HepG2 (cell line): Measurements from ENCODE around the gene TEKT5. TPM values are rescaled to one million over a fixed set of nuclear protein-coding genes. Genes with fewer than 3 reads are reported as not detected.
A peak's percentile ranks its signal among the peaks of the same experiment; 100 is the strongest.

Source experiments
- AGO1 ChIP-seq: fragments of 200-400 bp; formaldehyde crosslinking; IDR thresholded peaks from 2 replicates; pipeline ENCODE4 v1.6.1; 2017; ENCODE audit warnings: mild to moderate bottlenecking, low read depth, low read length, moderate library complexity; ENCODE audit not compliant: poor library complexity, severe bottlenecking
- CEBPB ChIP-seq: IDR thresholded peaks from 2 replicates; pipeline ENCODE4 v1.6.1; 2011; ENCODE audit warnings: low read depth, low read length, improper control_type of control experiment, borderline replicate concordance
- CEBPG ChIP-seq: IDR thresholded peaks from 2 replicates; pipeline ENCODE4 v1.6.1; 2016
- GABPB1 ChIP-seq: IDR thresholded peaks from 2 replicates; pipeline ENCODE4 v1.6.1; 2016; ENCODE audit warnings: mild to moderate bottlenecking, missing genetic modification reagents, moderate library complexity, missing compliant biosample characterization
- GATAD2A ChIP-seq: IDR thresholded peaks from 2 replicates; pipeline ENCODE4 v1.6.1; 2016
- GPBP1L1 ChIP-seq: sonication (generic); formaldehyde crosslinking; IDR thresholded peaks from 2 replicates; pipeline ENCODE4 v1.5.0; 2020; ENCODE audit warnings: mild to moderate bottlenecking, missing genetic modification reagents
- HHEX ChIP-seq: IDR thresholded peaks from 2 replicates; pipeline ENCODE4 v1.6.1; 2016; ENCODE audit warnings: control low read depth
- HOXA3 ChIP-seq: sonication (generic); formaldehyde crosslinking; IDR thresholded peaks from 2 replicates; pipeline ENCODE4 v1.5.0; 2020; ENCODE audit warnings: missing genetic modification reagents
- MIER2 ChIP-seq: IDR thresholded peaks from 2 replicates; pipeline ENCODE4 v1.6.1; 2016; ENCODE audit warnings: missing biosample characterization, missing genetic modification reagents
- NR3C1 ChIP-seq: sonication (generic); formaldehyde crosslinking; IDR thresholded peaks from 2 replicates; pipeline ENCODE4 v1.4.0; 2020; ENCODE audit warnings: missing genetic modification reagents
- POLR2A ChIP-seq, 2 experiments: IDR thresholded peaks; 2 replicates each; pipeline ENCODE4 v1.6.1; 2011; ENCODE audit warnings: low read depth in 2 of 2, low read length in 2 of 2, mild to moderate bottlenecking in 1 of 2, moderate library complexity in 1 of 2; ENCODE audit not compliant: insufficient read depth in 1 of 2
- POLR2AphosphoS2 ChIP-seq: IDR thresholded peaks from 2 replicates; pipeline ENCODE4 v1.6.1; 2011; ENCODE audit warnings: low read depth, low read length, improper control_type of control experiment
- TOE1 ChIP-seq: sonication (generic); formaldehyde crosslinking; IDR thresholded peaks from 2 replicates; pipeline ENCODE4 v1.4.0; 2020; ENCODE audit warnings: mild to moderate bottlenecking, missing genetic modification reagents
- ZMAT3 ChIP-seq: sonication (generic); formaldehyde crosslinking; conservative IDR thresholded peaks from 2 replicates; pipeline ENCODE4 v1.7.0; 2021; ENCODE audit warnings: missing genetic modification reagents
- ZNF441 ChIP-seq: sonication (generic); formaldehyde crosslinking; IDR thresholded peaks from 2 replicates; pipeline ENCODE4 v1.7.0; 2021; ENCODE audit warnings: missing genetic modification reagents, borderline replicate concordance
- ZNF549 ChIP-seq: sonication (generic); formaldehyde crosslinking; IDR thresholded peaks from 2 replicates; pipeline ENCODE4 v1.5.0; 2020; ENCODE audit warnings: missing genetic modification reagents
- ZNF572 ChIP-seq: sonication (generic); formaldehyde crosslinking; IDR thresholded peaks from 2 replicates; pipeline ENCODE4 v1.5.1; 2020; ENCODE audit warnings: mild to moderate bottlenecking, missing genetic modification reagents
- ZNF577 ChIP-seq: sonication (generic); formaldehyde crosslinking; IDR thresholded peaks from 2 replicates; pipeline ENCODE4 v1.4.0; 2020; ENCODE audit warnings: mild to moderate bottlenecking, low read depth, missing genetic modification reagents, borderline replicate concordance
- ZNF775 ChIP-seq: sonication (generic); formaldehyde crosslinking; IDR thresholded peaks from 2 replicates; pipeline ENCODE4 v1.4.0; 2020; ENCODE audit warnings: missing genetic modification reagents, mild to moderate bottlenecking, moderate library complexity, borderline replicate concordance
- ZNF841 ChIP-seq: sonication (generic); formaldehyde crosslinking; IDR thresholded peaks from 2 replicates; pipeline ENCODE4 v1.8.1; 2023; ENCODE audit warnings: missing genetic modification reagents, borderline replicate concordance
- polyA plus RNA-seq, 8 experiments: library from polyadenylated mRNA; depleted of rRNA in 3 of 8; stranded (reverse) in 7 of 8; unstranded in 1 of 8; fragments of >200 nt; fragmentation: Illumina TruSeq in 4 of 8; extraction: Trizol in 4 of 8; gene quantifications; 2 replicates each; pipeline versions ENCODE4 v1.2.1 to v1.2.3, GENCODE V29; 2011 to 2016; ENCODE audit warnings: low read depth in 4 of 8, missing spikeins in 1 of 8, mixed read lengths in 1 of 8; ENCODE audit not compliant: insufficient read depth in 1 of 8
- total RNA-seq, 5 experiments: library from RNA; depleted of rRNA; stranded (reverse); fragments of >200 nt; fragmentation: Illumina TruSeq; extraction: Trizol; gene quantifications; 2 replicates each; pipeline ENCODE4 v1.2.3, GENCODE V29; 2016; ENCODE audit warnings: low read depth in 1 of 5
- TF ChIP-seq, protein P1 (sequence below): sonication (generic); formaldehyde crosslinking; IDR thresholded peaks from 2 replicates; pipeline ENCODE4 v1.8.1; 2023; ENCODE audit warnings: mild to moderate bottlenecking, missing genetic modification reagents
- TF ChIP-seq, protein P2 (sequence below): sonication (generic); formaldehyde crosslinking; IDR thresholded peaks from 2 replicates; pipeline ENCODE4 v1.8.1; 2022; ENCODE audit warnings: low read depth, mild to moderate bottlenecking, missing genetic modification reagents
- TF ChIP-seq, protein P3 (sequence below): sonication (generic); formaldehyde crosslinking; IDR thresholded peaks from 2 replicates; pipeline ENCODE4 v1.5.0; 2020; ENCODE audit warnings: mild to moderate bottlenecking, missing genetic modification reagents

The TEKT5 gene
- total and polyA plus RNA-seq, 2 of the 13 experiments (the other 11 are each of a cell fraction or from before 2014, with no cell fraction given) = 0.16 TPM; not detected in 1

DNA sequence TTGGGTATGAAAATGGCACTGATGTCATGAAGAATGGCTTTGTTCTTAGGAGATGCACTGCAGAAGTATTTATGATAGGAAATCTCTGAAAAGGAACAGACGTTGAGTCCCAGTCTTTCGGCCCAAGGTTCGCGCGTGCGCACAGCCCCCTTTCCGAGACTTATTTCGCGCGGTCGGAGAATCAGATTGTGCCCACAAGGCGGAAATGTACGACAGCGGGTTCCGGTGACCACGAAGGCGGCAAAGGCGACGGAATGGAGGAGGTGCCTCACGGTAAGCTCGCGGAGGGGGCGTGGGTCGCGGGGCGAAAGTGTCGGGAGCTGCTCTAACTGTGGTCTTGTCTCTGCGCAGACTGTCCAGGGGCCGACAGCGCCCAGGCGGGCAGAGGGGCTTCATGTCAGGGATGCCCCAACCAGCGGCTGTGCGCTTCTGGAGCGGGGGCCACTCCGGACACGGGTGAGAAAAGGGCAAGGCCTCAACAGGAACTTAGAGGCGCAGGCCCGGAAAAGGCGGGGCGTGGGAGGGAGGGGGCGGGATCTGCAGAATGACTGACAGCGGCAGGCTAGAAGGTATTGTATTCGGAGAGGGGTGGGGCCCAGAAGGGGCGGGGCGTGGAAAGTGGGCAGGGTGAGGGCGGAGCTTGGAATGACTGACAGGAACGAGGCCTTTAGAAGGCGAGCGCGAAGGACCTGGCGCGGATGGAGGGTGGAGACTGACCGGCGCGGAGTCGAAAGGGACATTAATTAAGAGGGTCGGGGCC, 49.1 kb upstream of the TEKT5 start, which contains the start of gene NUBP1 (continued):
- TF ChIP-seq GPBP1L1 (CRISPR knock-in tag) (no peak), ZNF841 (CRISPR knock-in tag) (no peak), NR3C1 (CRISPR knock-in tag) (0 out of 2 replicates have a peak, but pooled peaks have one; percentile 51), HHEX (CRISPR knock-in tag) (no peak; the same call in 1 of the 2 replicates), TOE1 (CRISPR knock-in tag) (peak; percentile 92; the same call in 1 of the 2 replicates), ZNF441 (CRISPR knock-in tag) (peak; percentile 67), ZMAT3 (CRISPR knock-in tag) (peak; percentile 98), ZNF549 (no peak), HOXA3 (peak; percentile 92), MIER2 (no peak), GATAD2A (CRISPR knock-in tag) (peak; percentile 53; the same call in 1 of the 2 replicates), POLR2AphosphoS2 (peak; percentile 97), POLR2A (IDR thresholded peaks at IDR 0.05; ENCODE audit: insufficient read depth in 1 of 2, low read depth in 2 of 2, low read length in 2 of 2) (peak; percentile 90 to 97), CEBPG (CRISPR knock-in tag) (peak; percentile 11; the same call in 1 of the 2 replicates), ZNF775 (CRISPR knock-in tag) (0 out of 2 replicates have a peak, but pooled peaks have one; percentile 72), ZNF572 (CRISPR knock-in tag) (peak; percentile 100), GABPB1 (CRISPR knock-in tag) (peak; percentile 95), ZNF577 (CRISPR knock-in tag) (no peak), AGO1 (peak; percentile 74), CEBPB (no peak)
- TF ChIP-seq, protein P1, sequence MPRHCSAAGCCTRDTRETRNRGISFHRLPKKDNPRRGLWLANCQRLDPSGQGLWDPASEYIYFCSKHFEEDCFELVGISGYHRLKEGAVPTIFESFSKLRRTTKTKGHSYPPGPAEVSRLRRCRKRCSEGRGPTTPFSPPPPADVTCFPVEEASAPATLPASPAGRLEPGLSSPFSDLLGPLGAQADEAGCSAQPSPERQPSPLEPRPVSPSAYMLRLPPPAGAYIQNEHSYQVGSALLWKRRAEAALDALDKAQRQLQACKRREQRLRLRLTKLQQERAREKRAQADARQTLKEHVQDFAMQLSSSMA (CRISPR knock-in tag) = peak; percentile 96
- TF ChIP-seq, protein P2, sequence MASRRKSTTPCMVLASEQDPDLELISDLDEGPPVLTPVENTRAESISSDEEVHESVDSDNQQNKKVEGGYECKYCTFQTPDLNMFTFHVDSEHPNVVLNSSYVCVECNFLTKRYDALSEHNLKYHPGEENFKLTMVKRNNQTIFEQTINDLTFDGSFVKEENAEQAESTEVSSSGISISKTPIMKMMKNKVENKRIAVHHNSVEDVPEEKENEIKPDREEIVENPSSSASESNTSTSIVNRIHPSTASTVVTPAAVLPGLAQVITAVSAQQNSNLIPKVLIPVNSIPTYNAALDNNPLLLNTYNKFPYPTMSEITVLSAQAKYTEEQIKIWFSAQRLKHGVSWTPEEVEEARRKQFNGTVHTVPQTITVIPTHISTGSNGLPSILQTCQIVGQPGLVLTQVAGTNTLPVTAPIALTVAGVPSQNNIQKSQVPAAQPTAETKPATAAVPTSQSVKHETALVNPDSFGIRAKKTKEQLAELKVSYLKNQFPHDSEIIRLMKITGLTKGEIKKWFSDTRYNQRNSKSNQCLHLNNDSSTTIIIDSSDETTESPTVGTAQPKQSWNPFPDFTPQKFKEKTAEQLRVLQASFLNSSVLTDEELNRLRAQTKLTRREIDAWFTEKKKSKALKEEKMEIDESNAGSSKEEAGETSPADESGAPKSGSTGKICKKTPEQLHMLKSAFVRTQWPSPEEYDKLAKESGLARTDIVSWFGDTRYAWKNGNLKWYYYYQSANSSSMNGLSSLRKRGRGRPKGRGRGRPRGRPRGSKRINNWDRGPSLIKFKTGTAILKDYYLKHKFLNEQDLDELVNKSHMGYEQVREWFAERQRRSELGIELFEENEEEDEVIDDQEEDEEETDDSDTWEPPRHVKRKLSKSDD (CRISPR knock-in tag) = peak; percentile 91
- TF ChIP-seq, protein P3, sequence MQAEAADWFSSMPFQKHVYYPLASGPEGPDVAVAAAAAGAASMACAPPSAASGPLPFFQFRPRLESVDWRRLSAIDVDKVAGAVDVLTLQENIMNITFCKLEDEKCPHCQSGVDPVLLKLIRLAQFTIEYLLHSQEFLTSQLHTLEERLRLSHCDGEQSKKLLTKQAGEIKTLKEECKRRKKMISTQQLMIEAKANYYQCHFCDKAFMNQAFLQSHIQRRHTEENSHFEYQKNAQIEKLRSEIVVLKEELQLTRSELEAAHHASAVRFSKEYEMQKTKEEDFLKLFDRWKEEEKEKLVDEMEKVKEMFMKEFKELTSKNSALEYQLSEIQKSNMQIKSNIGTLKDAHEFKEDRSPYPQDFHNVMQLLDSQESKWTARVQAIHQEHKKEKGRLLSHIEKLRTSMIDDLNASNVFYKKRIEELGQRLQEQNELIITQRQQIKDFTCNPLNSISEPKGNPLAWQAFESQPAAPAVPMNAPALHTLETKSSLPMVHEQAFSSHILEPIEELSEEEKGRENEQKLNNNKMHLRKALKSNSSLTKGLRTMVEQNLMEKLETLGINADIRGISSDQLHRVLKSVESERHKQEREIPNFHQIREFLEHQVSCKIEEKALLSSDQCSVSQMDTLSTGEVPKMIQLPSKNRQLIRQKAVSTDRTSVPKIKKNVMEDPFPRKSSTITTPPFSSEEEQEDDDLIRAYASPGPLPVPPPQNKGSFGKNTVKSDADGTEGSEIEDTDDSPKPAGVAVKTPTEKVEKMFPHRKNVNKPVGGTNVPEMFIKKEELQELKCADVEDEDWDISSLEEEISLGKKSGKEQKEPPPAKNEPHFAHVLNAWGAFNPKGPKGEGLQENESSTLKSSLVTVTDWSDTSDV (CRISPR knock-in tag) = peak; percentile 97; the same call in 1 of the 2 replicates
